Measurements from ENCODE around the gene TGFB2.

Gene TGFB2

DNA sequence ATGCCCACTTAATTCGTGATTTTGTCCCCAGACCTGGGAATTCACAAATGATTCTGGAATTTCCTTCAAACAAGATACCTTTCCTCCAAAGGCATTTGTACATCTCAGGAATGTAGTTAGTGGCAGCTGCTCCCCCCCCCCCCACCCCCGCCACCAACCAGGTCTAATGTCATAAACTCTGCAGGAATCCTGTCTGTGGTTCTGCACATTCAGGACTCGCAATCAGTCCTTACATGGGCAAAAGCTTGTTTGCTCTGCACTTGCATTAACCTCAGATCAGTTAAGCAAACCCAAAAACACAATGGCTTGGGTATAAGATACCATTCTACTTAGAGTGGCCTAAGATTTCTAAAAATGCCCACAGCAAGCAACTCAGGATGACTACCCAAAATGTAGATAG is 143.8 kb downstream of the TGFB2 start:
- DNase-seq (ENCODE audit: low read depth) = peak; percentile 52

DNA sequence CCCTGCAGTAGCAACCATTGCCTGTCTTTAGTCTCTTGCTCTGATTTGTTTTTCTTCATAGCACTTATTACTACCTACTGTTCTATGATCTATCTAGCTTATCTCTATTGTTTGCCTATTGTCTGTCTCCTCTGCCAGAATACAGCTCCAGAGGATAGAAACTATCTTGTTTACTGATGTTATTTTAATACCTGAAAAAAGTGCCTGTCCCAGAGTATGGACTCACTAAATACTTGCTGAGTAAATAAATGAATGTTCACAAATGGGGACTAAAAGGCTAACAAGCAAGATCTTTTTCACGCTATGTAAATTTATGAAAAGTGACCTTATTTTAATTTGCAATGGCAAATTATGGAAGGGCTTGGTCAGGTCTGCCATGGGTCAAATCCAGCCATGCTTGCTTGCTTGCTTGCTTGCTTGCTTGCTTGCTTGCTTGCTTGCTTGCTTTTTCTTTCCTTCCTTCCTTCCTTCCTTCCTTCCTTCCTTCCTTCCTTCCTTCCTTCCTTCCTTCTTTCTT is 145.3 kb downstream of the TGFB2 start:
- DNase-seq (ENCODE audit: low read depth) = no peak

DNA sequence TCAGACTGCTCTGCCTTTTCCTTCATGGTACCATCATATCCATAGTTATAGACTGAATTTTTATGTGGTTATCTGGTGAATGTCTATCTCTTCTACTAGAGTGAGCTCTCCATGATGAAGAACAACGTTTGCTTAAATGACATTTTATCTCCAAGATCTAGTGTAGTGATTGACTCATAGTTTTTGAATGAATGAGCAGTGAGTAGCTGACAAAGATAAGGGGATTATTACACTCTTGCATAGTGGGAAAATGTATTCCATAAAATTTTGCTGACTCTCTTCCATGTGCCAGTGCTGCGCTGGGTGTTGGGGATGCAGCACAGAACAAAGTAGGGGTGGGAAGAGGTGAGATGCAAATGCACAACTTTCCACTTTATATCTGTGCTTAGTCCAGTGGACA is 147.7 kb downstream of the TGFB2 start:
- DNase-seq (ENCODE audit: low read depth) = peak; percentile 78

DNA sequence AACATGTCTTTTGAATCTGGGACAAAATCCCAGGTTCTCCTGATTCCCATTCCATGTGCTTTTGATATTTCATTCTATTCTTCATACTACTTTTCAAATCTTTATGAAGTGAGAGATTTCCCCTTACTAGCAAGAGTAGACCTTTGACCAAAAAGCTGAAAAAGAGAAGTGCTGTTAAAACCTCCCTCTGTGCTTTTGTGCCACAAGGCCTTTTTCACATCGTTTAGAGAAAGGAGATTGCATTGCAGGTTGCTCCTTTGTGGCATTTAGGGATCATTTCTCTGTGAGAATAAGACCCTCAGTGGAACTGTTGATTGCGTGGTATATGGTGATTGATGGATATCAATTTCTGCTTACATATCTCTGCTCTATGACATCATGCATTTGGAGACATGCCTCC is 148.8 kb downstream of the TGFB2 start:
- DNase-seq (ENCODE audit: low read depth) = no peak
